AG09319 (cell line): Measurements from ENCODE around the gene HNRNPUL1.

Source experiments
- DNase-seq: peaks from one replicate; pipeline ENCODE4 v3.0.0-alpha.2; 2010; ENCODE audit warnings: low read depth; ENCODE audit errors: extremely low read depth
- CTCF ChIP-seq: IDR thresholded peaks from 2 replicates; pipeline ENCODE4 v1.5.1; 2011; ENCODE audit warnings: low read depth, mild to moderate bottlenecking, inconsistent platforms, low read length, moderate library complexity

The HNRNPUL1 gene

GRCh38 chr19:41235480-41235879, 28.7 kb upstream of the HNRNPUL1 start:
- DNase-seq, result no peak
- no peak for TF ChIP-seq CTCF

DNA sequence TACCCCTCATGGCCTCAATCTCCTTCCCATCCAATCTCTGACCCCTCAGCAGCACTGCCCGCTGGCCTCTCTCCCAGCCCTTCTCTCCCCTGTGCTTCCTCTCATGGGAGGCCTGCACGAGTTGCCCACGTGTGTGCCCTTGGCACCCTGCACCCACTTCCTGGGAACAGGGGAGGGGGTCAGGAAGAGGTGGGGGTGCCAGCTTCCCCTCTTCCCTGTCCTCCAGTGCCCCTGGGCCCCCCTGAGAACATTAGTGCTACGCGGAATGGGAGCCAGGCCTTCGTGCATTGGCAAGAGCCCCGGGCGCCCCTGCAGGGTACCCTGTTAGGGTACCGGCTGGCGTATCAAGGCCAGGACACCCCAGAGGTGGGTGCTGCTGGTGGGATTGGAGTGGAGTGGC, 25.9 kb upstream of the HNRNPUL1 start:
- no peak for TF ChIP-seq CTCF
- DNase-seq, result no peak

DNA sequence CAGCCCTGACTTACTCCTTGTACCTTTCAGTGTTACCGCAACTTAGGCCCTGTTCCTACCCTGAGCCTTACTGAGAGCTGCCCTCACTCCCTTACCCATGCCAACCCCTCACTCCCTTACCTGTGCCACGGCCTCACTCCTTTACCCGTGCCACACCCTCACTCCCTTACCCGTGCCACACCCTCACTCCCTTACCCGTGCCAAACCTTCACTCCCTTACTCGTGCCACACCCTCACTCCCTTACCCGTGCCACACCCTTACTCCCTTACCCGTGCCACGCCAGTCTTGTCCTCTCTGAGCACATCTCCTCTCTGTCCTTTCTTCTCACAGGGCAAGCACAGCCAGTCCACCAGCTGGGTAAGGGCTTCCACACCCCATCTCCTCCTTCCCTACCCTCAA, 24.8 kb upstream of the HNRNPUL1 start:
- TF ChIP-seq CTCF, result no peak
- no peak for DNase-seq

DNA sequence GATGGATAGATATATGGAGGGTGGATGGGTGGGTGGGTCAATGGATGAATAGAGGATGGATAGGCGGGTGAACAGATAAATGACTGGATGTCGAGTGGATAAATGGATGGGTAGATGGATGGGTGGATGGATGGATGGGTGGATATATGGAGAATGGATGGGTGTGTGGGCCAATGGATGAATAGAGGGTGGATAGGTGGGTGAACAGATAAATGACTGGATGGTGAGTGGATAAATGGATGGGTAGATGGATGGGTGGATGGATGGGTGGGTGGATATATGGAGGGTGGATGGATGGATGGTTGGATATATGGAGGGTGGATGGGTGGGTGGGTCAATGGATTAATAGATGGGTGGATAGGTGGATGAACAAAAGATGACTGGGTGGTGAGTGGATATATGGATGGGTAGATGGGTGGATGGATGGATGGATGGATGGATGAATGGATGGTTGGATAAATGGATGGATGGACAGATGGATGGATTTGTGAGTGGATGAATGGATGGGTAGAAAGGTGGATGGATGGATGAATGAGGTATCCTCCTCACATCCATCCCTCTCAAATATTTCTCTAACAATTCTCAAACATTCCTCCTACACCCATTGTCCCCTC, 24.1 kb upstream of the HNRNPUL1 start:
- no peak for DNase-seq
- no peak for TF ChIP-seq CTCF

- DNase-seq, result no peak
- TF ChIP-seq CTCF, result no peak
Measured at GRCh38 chr19:41241859-41242258, 22.3 kb upstream of the HNRNPUL1 start.

DNA sequence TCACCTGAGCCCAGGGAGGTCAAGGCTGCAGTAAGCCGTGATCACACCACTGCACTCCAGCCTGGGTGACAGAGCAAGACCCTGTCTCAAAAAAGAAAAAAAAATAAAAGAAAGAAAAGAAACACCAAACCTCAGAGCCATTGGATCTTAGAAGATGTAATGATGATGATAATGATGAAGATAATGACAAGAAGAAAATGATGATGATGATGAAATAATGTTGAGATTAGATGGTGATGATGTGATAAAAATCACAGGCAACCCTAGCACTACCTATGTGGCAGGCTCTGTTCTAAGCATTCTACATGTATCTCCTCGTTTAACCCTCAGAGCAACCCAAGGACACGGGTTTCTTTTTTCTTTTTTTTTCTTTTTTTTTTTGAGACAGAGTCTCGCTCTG, 20.1 kb upstream of the HNRNPUL1 start:
- TF ChIP-seq CTCF, result no peak
- DNase-seq, result no peak

GRCh38 chr19:41245843-41246242, 18.3 kb upstream of the HNRNPUL1 start:
- DNase-seq, result no peak
- no peak for TF ChIP-seq CTCF
